ENCODE measurements around the gene GRIA1.

The GRIA1 gene

GRCh38 chr5:153794327-153794726 is 303.9 kb downstream of the GRIA1 start:
- in situ Hi-C loops (cut with MboI; ENCODE audit: low pct_unique_long_range_greater_than_20kb, low sequenced_read_pairs, unreplicated experiment) = no loop called here
- DNase-seq (ENCODE audit: low spot score) = no peak
- no peak for TF ChIP-seq CTCF (IDR thresholded peaks at IDR 0.05; ENCODE audit: extremely low read depth, insufficient read depth, missing control alignments)

- no peak for DNase-seq (ENCODE audit: low spot score)
- TF ChIP-seq CTCF (IDR thresholded peaks at IDR 0.05; ENCODE audit: extremely low read depth, insufficient read depth, missing control alignments) = no peak
- in situ Hi-C loops (cut with MboI; ENCODE audit: low pct_unique_long_range_greater_than_20kb, low sequenced_read_pairs, unreplicated experiment) = no loop called here
Observed at GRCh38 chr5:153796527-153796926, 306.1 kb downstream of the GRIA1 start.

- in situ Hi-C loops (cut with MboI; ENCODE audit: low pct_unique_long_range_greater_than_20kb, low sequenced_read_pairs, unreplicated experiment) = no loop called here
- DNase-seq (ENCODE audit: low spot score) = peak; percentile 21
- no peak for TF ChIP-seq CTCF (IDR thresholded peaks at IDR 0.05; ENCODE audit: extremely low read depth, insufficient read depth, missing control alignments)
Observed at GRCh38 chr5:153797484-153797883, 307.0 kb downstream of the GRIA1 start.

GRCh38 chr5:153798830-153799229 is 308.4 kb downstream of the GRIA1 start:
- in situ Hi-C loops (cut with MboI; ENCODE audit: low pct_unique_long_range_greater_than_20kb, low sequenced_read_pairs, unreplicated experiment) = no loop called here
- DNase-seq (ENCODE audit: low spot score) = no peak
- TF ChIP-seq CTCF (IDR thresholded peaks at IDR 0.05; ENCODE audit: extremely low read depth, insufficient read depth, missing control alignments) = no peak

GRCh38 chr5:153799466-153799865 is 309.0 kb downstream of the GRIA1 start:
- in situ Hi-C loops (cut with MboI; ENCODE audit: low pct_unique_long_range_greater_than_20kb, low sequenced_read_pairs, unreplicated experiment) = no loop called here
- TF ChIP-seq CTCF (IDR thresholded peaks at IDR 0.05; ENCODE audit: extremely low read depth, insufficient read depth, missing control alignments) = no peak
- DNase-seq (ENCODE audit: low spot score) = no peak

GRCh38 chr5:153802050-153802821 is 311.8 kb downstream of the GRIA1 start:
- in situ Hi-C loops (cut with MboI; ENCODE audit: low pct_unique_long_range_greater_than_20kb, low sequenced_read_pairs, unreplicated experiment) = no loop called here
- no peak for TF ChIP-seq CTCF (IDR thresholded peaks at IDR 0.05; ENCODE audit: extremely low read depth, insufficient read depth, missing control alignments)
- DNase-seq (ENCODE audit: low spot score) = no peak
